LNCaP clone FGC (cell line): ENCODE data around the gene ATP8B1.

ENCODE experiments used
- DNase-seq: peaks from one replicate; pipeline ENCODE4 v3.0.0-alpha.2; 2011; ENCODE audit warnings: low read depth
- H3K4me3 ChIP-seq: 2 replicates; pipeline ENCODE4 v1.5.1; 2011; ENCODE audit warnings: mild to moderate bottlenecking, low read depth, low read length, control low read depth
- TF ChIP-seq, protein P1 (sequence below): IDR thresholded peaks from 2 replicates; pipeline ENCODE4 v1.5.1; 2012; ENCODE audit warnings: mild to moderate bottlenecking; ENCODE audit not compliant: control insufficient read depth, insufficient read depth; ENCODE audit errors: extremely low read depth

Gene ATP8B1

DNA sequence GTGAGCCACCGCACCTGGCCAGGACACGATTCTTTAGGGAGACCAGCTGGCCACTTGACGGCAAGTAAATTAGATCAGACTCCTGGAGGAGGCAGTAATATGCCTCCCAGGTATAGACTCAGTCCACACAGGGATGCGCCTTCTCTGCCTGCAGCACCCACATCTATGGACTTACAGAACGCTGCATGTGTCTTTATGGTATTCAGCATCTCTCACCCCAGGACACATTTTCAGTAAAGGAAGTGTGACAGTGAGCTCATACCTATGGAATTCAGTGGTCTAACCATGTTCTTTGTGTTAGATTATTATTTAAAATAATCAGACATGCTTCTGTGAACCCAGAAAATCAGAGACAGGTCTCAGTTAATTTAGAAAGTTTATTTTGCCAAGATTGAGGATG lies 175.6 kb downstream of the ATP8B1 start:
- TF ChIP-seq, protein P1, sequence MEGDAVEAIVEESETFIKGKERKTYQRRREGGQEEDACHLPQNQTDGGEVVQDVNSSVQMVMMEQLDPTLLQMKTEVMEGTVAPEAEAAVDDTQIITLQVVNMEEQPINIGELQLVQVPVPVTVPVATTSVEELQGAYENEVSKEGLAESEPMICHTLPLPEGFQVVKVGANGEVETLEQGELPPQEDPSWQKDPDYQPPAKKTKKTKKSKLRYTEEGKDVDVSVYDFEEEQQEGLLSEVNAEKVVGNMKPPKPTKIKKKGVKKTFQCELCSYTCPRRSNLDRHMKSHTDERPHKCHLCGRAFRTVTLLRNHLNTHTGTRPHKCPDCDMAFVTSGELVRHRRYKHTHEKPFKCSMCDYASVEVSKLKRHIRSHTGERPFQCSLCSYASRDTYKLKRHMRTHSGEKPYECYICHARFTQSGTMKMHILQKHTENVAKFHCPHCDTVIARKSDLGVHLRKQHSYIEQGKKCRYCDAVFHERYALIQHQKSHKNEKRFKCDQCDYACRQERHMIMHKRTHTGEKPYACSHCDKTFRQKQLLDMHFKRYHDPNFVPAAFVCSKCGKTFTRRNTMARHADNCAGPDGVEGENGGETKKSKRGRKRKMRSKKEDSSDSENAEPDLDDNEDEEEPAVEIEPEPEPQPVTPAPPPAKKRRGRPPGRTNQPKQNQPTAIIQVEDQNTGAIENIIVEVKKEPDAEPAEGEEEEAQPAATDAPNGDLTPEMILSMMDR = no peak
- no peak for DNase-seq
- no peak overlapping the region for H3K4me3 ChIP-seq

DNA sequence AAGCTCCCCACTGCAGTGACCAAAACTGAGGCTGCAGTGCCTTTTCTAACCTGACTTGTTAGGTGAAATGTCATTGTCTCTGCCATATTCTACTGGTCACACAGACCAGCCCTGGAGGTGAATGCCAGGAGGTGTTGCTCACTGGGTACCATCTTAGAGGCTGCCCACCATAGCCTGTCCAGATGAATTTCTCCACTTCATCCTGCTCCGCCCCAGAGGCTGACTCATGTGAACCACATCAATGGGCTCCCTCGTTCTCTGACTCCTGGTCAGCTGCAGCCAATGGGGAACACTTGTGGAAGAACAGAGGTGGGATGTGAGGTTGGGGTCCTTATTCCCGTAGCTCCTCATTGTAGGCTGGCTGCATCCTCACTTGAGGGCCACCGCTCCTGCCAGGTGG lies 178.1 kb downstream of the ATP8B1 start:
- TF ChIP-seq, protein P1 = no peak

DNA sequence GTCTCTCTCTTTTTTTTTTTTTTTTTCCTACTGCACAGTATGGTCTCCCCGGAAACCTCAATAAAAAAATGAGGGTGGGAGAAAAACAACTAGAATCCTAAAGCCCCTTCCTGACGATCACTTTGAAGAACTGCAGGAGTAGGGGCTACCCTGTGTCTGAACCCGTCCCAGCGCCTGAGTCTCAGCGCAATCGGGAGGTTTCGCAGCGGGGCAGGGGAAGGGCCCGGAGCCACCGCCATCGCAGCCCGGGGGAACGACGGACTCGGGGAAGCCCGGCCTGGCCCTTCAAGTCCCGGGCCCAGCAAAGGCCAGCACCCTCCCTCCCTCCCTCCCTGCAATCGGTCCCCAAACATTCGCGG lies 181.9 kb downstream of the ATP8B1 start:
- TF ChIP-seq, protein P1 = no peak
- DNase-seq = no peak
- peak overlapping the region; percentile 88 for H3K4me3 ChIP-seq

More for the DNA sequence above, 178.1 kb downstream of the ATP8B1 start:
- no peak overlapping the region for H3K4me3 ChIP-seq
- DNase-seq = no peak

DNA sequence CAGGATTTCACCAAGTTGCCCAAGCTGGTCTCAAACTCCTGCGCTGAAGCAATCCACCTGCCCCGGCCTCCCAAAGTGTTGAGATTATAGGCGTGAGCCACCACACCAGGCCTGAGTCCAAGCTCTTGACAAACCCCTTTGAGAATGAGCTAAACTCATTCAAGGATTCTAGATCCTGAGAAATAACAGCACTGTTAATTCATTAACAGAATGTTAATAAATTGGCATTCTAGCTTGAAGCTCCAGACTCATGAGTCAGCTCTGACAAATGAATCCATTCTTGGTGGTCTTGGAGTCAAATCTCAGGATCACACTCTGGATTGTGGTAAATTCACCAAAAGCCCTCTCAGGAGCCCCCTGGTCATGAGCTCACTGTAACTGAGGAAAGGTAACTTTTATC lies 183.2 kb downstream of the ATP8B1 start:
- TF ChIP-seq, protein P1 = no peak
- DNase-seq = no peak
- no peak overlapping the region for H3K4me3 ChIP-seq

DNA sequence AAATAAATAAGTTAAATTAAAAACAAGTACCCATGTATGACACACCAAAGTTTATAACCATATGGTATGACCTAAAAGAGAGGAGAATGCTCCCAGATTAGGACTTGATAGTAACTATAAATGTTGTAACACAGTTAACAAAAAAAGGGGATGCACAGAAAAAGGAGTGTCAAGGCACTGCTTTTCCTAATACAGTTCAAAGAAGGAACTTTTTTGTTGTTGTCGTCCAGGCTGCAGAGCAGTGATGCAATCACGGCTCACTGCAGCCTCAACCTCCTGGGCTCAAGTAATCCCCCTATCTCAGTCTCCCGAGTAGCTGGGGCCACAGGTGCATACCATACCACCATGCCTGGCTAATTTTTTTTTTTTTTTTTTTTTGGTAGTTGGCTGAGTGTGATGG lies 184.2 kb downstream of the ATP8B1 start:
- TF ChIP-seq, protein P1 = no peak
- no peak overlapping the region for H3K4me3 ChIP-seq
- DNase-seq = no peak

DNA sequence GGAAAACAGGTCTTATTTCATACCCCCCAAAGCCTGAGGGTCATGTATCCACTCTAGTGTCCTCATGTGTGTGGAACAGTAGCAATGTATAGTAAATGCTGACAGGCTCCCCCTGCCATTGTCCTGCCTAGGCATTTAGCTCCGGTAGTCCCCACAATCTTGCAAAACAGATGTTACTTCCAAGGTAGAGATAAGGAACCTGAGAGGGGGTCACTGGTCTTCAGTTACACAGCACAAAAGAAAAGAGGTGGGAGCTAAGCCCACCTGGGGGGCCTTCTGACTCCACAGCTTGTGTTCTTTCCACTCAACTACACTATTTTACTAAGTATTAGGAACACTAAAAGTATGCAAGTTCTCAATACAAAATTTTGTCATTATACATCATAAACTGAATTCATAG lies 199.2 kb downstream of the ATP8B1 start:
- DNase-seq = no peak
- no peak overlapping the region for H3K4me3 ChIP-seq
- TF ChIP-seq, protein P1 = no peak
